Hematopoietic multipotent progenitor cell treated with erythropoietin and hydrocortisone succinate and interleukin-3 and kit ligand, for 4 days (in vitro differentiated cells): ENCODE measurements around the gene PDP2.
"Not testable (repeated sequence)": the region's sequence is repeated elsewhere in the genome, so short reads cannot be mapped to it uniquely, and the experiment has no call there.

Experiments
- DNase-seq: peaks from one replicate; pipeline ENCODE4 v3.0.0-alpha.2; 2015

PDP2 gene

GRCh38 chr16:66888647-66889615, 8.6 kb downstream of the PDP2 start:
- no peak for DNase-seq

- DNase-seq: no peak
Measured at GRCh38 chr16:66889622-66890021, 9.3 kb downstream of the PDP2 start.

GRCh38 chr16:66890799-66891198, 10.5 kb downstream of the PDP2 start:
- no peak for DNase-seq

GRCh38 chr16:66891360-66891759, 11.0 kb downstream of the PDP2 start:
- no peak for DNase-seq

GRCh38 chr16:66891797-66892196, 11.5 kb downstream of the PDP2 start:
- no peak for DNase-seq

GRCh38 chr16:66894055-66894454, 13.7 kb downstream of the PDP2 start:
- no peak for DNase-seq

GRCh38 chr16:66894948-66895688, 14.8 kb downstream of the PDP2 start:
- peak; percentile 87 for DNase-seq

GRCh38 chr16:66895689-66895979, 15.3 kb downstream of the PDP2 start:
- DNase-seq: no peak

- no peak for DNase-seq
Measured at GRCh38 chr16:66895999-66896398, 15.7 kb downstream of the PDP2 start.

- DNase-seq: not testable (repeated sequence)
Measured at GRCh38 chr16:66896682-66897081, 16.4 kb downstream of the PDP2 start.

- no peak for DNase-seq
Measured at GRCh38 chr16:66898207-66898606, 17.9 kb downstream of the PDP2 start.

GRCh38 chr16:66898933-66899309, 18.6 kb downstream of the PDP2 start:
- DNase-seq: no peak

GRCh38 chr16:66899310-66899944, 19.1 kb downstream of the PDP2 start:
- peak; percentile 36 for DNase-seq

- DNase-seq: peak; percentile 89
Measured at GRCh38 chr16:66899945-66900710, 19.8 kb downstream of the PDP2 start.

GRCh38 chr16:66900721-66901441, 20.6 kb downstream of the PDP2 start:
- DNase-seq: no peak

- no peak for DNase-seq
Measured at GRCh38 chr16:66901626-66902025, 21.3 kb downstream of the PDP2 start.

- no peak for DNase-seq
Measured at GRCh38 chr16:66902648-66903543, 22.6 kb downstream of the PDP2 start.

- DNase-seq: peak; percentile 28
Measured at GRCh38 chr16:66903544-66904427, 23.5 kb downstream of the PDP2 start.

- DNase-seq: no peak
Measured at GRCh38 chr16:66904428-66904845, 24.1 kb downstream of the PDP2 start.
